HepG2 (cell line): ENCODE data around the gene TLL2.

Experiments
- CTCF ChIP-seq: sonication (generic); formaldehyde crosslinking; IDR thresholded peaks from 2 replicates; pipeline ENCODE4 v1.5.0; 2020; ENCODE audit warnings: mild to moderate bottlenecking, missing genetic modification reagents, moderate library complexity
- HDAC2 ChIP-seq: sonication (generic); formaldehyde crosslinking; IDR thresholded peaks from 2 replicates; pipeline ENCODE4 v1.4.0; 2020; ENCODE audit warnings: missing genetic modification reagents
- HNRNPK ChIP-seq: fragments of 200-400 bp; formaldehyde crosslinking; IDR thresholded peaks from 2 replicates; pipeline ENCODE4 v1.6.1; 2018; ENCODE audit warnings: low read length, low read depth, moderate library complexity, mild to moderate bottlenecking; ENCODE audit not compliant: poor library complexity, severe bottlenecking
- MAX ChIP-seq: IDR thresholded peaks from 2 replicates; pipeline ENCODE4 v1.6.1; 2012; ENCODE audit warnings: inconsistent platforms
- MYC ChIP-seq: sonication (generic); formaldehyde crosslinking; IDR thresholded peaks from 2 replicates; pipeline ENCODE4 v1.9.0; 2021; ENCODE audit warnings: missing genetic modification reagents, borderline replicate concordance
- PHF8 ChIP-seq: sonication (generic); formaldehyde crosslinking; IDR thresholded peaks from 2 replicates; pipeline ENCODE4 v1.5.0; 2020; ENCODE audit warnings: missing genetic modification reagents
- PRDM10 ChIP-seq: sonication (generic); formaldehyde crosslinking; IDR thresholded peaks from 2 replicates; pipeline ENCODE4 v1.4.0; 2020; ENCODE audit warnings: low read depth, missing genetic modification reagents
- SIN3A ChIP-seq: IDR thresholded peaks from 2 replicates; pipeline ENCODE4 v1.6.1; 2011; ENCODE audit warnings: low read depth, mild to moderate bottlenecking, control low read depth, low read length, borderline replicate concordance
- ZBTB26 ChIP-seq: IDR thresholded peaks from 2 replicates; pipeline ENCODE4 v1.6.1; 2016; ENCODE audit warnings: missing compliant biosample characterization, missing genetic modification reagents, borderline replicate concordance
- ZNF225 ChIP-seq: sonication (generic); formaldehyde crosslinking; IDR thresholded peaks from 2 replicates; pipeline ENCODE4 v1.4.0; 2020; ENCODE audit warnings: mild to moderate bottlenecking, missing genetic modification reagents

- TF ChIP-seq MYC (CRISPR knock-in tag): no peak
- TF ChIP-seq MAX: no peak
- no peak for TF ChIP-seq CTCF (CRISPR knock-in tag)
- TF ChIP-seq ZBTB26: no peak
- no peak for TF ChIP-seq ZNF225 (CRISPR knock-in tag)
- TF ChIP-seq SIN3A: no peak
- TF ChIP-seq HNRNPK: no peak
- no peak for TF ChIP-seq HDAC2
- no peak for TF ChIP-seq PHF8
- TF ChIP-seq PRDM10 (CRISPR knock-in tag): no peak
These were observed 73.1 kb downstream of the TLL2 start for GRCh38 chr10:96440361-96441292.
